Psoas muscle (tissue), 8 donors: ENCODE results near the gene PGBD1. TPM values are rescaled to one million over a fixed set of nuclear protein-coding genes. Genes with fewer than 3 reads are reported as not detected.
"Not testable (repeated sequence)": the region's sequence is repeated elsewhere in the genome, so short reads cannot be mapped to it uniquely, and the experiment has no call there.

Experiments
- ATAC-seq, 4 donors: fragments of 200-7000 bp; cut with Tn5 transposase; one replicate each; pipeline ENCODE4 v1.9.1; 2020; ENCODE audit warnings: moderate library complexity in 3 of 4, mild to moderate bottlenecking in 2 of 4
- DNase-seq, 2 donors: peaks; one replicate each; pipeline ENCODE4 v3.0.0-alpha.2; 2020
- H3K27ac ChIP-seq: fragments of 200-600 bp; one replicate; pipeline ENCODE4 v1.8.0; 2022
- H3K27me3 ChIP-seq, 3 donors: fragments of 200-600 bp in 1 of 3; one replicate each; pipeline versions ENCODE4 v1.6.1 to v1.8.0; 2013 to 2022; ENCODE audit warnings: low read length in 2 of 3, mild to moderate bottlenecking in 2 of 3, moderate library complexity in 1 of 3; ENCODE audit not compliant: insufficient read depth in 3 of 3
- H3K36me3 ChIP-seq, 2 donors: fragments of 200-600 bp in 1 of 2; one replicate each; pipeline versions ENCODE4 v1.6.1 to v1.8.0; 2013 to 2022; ENCODE audit warnings: low read depth in 1 of 2, mild to moderate bottlenecking in 1 of 2, moderate library complexity in 1 of 2; ENCODE audit not compliant: insufficient read depth in 1 of 2
- H3K4me1 ChIP-seq: fragments of 200-600 bp; one replicate; pipeline ENCODE4 v1.8.0; 2022
- H3K4me3 ChIP-seq: fragments of 200-600 bp; one replicate; pipeline ENCODE4 v1.8.0; 2022; ENCODE audit warnings: mild to moderate bottlenecking
- H3K9me3 ChIP-seq: fragments of 200-600 bp; one replicate; pipeline ENCODE4 v1.8.0; 2022
- whole genome bisulfite sequencing, 3 donors: extraction: QIAGEN DNeasy Blood & Tissue Kit; methylation state at CpG; one replicate each; pipeline versions ENCODE4 v1.1.6 to v1.1.7; 2013; 5-methylcytosine and 5-hydroxymethylcytosine counted together
- intact Hi-C, 2 donors: fragments of 100-400 bp; cut with DNase I; formaldehyde crosslinking; loops; one replicate each; pipeline versions ENCODE4 v1.11.0 to v1.14.2; 2022
- polyA plus RNA-seq, 3 donors: library from polyadenylated mRNA; stranded (reverse); fragments of 200-250 nt; gene quantifications; one replicate each; pipeline ENCODE4 v1.2.3, GENCODE V29; 2013
- total RNA-seq, 4 donors: library from RNA; stranded (reverse); fragmentation: NEBNext Ultra II Directional in 2 of 4; extraction: Animal tissue kit (Norgen Biotek cat#: 25700) in 2 of 4; gene quantifications; one replicate each; pipeline versions ENCODE4 v1.2.1 to v1.2.4, GENCODE V29; 2021 to 2023
- TF ChIP-seq, protein P1 (sequence below): fragments of 200-600 bp; IDR thresholded peaks from one replicate; pipeline ENCODE4 v1.8.0; 2022; ENCODE audit warnings: antibody characterized with exemption
- donor health status: healthy with polysubstance abuse.
- donor health status: DM: no; HTN: no; CAD: no; lungs with moderate emphysema.
- donor health status: Bipolar disorder and iron deficiency.
- donor health status: healthy.
- donor health status: DM: yes; HTN: yes; CAD: no.
- donor health status: DM: no; HTN: no; CAD: no.
- donor health status: DM: no; HTN: no; CAD: no.
- donor health status: DM: yes; HTN: yes; CAD: no.

The PGBD1 gene
- total and polyA plus RNA-seq, 7 donors, result 0.62 to 2.6 (median 1.2) TPM

DNA sequence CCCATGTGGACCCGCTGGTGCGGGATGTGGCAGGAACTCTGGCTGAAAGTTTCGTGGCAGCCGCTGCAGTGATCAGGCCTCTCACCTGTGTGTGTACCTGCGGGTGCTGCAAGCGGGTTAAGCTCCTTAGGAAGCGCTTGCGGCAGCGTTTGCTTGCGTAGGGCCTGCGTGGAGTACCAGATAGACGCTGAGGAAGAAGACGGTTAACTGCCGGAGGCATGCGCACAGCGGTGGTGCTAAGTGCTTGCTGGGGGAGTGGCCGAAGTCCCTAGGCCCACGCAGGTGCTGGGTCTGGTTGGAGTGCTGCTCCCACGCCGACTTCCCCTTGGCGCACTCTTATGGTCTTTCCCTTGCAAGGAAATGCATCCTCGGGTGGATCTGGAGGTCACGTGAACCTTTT lies 31.6 kb downstream of the PGBD1 start:
- DNase-seq (no peak), ATAC-seq (no peak)
- H3K4me1 ChIP-seq, result no peaks in the 10 kb centered on the region
- 84 to 90% (median 89%) methylated on average over 23 of the region's 23 CpGs for WGBS, 3 donors
- H3K36me3 ChIP-seq, result no peaks in the 10 kb centered on the region
- intact Hi-C loops, result no loop called here
- no peaks in the 10 kb centered on the region for H3K27me3 ChIP-seq
- H3K4me3 ChIP-seq, result no peak overlapping the region
- H3K9me3 ChIP-seq, result no peaks in the 10 kb centered on the region
- TF ChIP-seq, protein P1, sequence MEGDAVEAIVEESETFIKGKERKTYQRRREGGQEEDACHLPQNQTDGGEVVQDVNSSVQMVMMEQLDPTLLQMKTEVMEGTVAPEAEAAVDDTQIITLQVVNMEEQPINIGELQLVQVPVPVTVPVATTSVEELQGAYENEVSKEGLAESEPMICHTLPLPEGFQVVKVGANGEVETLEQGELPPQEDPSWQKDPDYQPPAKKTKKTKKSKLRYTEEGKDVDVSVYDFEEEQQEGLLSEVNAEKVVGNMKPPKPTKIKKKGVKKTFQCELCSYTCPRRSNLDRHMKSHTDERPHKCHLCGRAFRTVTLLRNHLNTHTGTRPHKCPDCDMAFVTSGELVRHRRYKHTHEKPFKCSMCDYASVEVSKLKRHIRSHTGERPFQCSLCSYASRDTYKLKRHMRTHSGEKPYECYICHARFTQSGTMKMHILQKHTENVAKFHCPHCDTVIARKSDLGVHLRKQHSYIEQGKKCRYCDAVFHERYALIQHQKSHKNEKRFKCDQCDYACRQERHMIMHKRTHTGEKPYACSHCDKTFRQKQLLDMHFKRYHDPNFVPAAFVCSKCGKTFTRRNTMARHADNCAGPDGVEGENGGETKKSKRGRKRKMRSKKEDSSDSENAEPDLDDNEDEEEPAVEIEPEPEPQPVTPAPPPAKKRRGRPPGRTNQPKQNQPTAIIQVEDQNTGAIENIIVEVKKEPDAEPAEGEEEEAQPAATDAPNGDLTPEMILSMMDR, result no peak
- H3K27ac ChIP-seq, result no peak overlapping the region

DNA sequence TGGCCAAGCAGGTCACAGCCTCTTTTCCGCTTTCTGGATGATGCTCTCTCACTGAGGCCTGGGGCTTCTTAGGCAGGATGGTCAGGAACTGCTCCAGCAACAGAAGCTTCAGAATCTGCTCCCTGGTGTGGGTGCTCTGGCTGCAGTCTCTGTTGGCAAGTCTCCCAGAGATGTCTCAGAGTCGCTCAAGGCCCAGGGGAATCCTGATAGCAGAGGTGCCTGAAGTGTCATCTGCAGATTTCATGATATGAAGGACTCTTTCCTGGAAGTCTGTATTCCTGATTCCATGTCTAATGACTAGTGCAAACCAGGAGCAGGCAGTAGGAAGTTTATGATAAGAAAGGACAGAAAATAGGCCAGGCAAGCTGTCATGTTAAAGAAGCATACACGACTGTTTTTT lies 34.3 kb downstream of the PGBD1 start:
- DNase-seq (no peak), ATAC-seq (no peak)
- Histone ChIP-seq H3K36me3 (no peaks in the 10 kb centered on the region), H3K4me1 (no peaks in the 10 kb centered on the region), H3K4me3 (no peak overlapping the region), H3K9me3 (no peaks in the 10 kb centered on the region), H3K27ac (no peak overlapping the region), H3K27me3 (no peaks in the 10 kb centered on the region)
- TF ChIP-seq, protein P1, result no peak
- intact Hi-C loops, result no loop called here
- WGBS, 3 donors, result 68 to 73% (median 69%) methylated on average over 3 of the region's 3 CpGs

DNA sequence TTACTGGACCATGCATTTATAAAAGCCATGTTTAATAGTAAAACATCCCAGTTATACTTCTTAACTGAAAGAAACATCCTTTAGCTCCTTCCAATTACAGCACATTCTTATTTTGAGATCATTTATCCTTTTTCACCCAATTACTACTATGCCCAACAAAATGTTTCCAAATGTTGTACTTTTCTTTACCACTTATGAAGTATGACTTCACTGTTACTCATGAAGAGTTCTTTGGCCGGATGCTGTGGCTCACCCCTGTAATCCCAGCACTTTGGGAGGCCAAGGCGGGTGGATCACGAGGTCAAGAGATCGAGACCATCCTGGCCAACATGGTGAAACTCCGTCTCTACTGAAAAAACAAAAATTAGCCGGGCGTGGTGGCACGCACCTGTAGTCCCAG lies 36.5 kb downstream of the PGBD1 start:
- H3K4me3 ChIP-seq, H3K9me3 ChIP-seq, H3K27ac ChIP-seq, DNase-seq, H3K27me3 ChIP-seq, H3K4me1 ChIP-seq, H3K36me3 ChIP-seq, intact Hi-C loops, ATAC-seq: not testable (repeated sequence)
- 93 to 98% (median 95%) methylated on average over 8 of the region's 8 CpGs for WGBS, 3 donors

DNA sequence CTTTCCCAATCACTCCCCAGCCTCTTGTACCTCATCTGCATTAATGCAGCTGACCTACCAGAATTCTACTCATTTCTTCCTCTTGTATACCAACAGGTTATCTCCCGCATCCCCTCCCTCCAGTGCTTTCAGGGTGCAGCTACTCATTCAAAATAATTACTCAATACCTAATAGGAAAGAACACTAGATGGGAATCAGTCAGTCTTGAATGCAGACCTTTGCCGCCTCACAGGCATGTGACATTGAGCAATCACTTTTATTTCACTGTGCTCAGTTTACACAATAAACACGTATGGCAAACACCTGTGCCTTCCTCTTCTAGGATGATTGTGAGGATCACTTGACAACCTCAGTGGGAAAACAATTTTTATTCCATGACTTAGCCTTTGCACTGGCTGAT lies 41.3 kb downstream of the PGBD1 start:
- intact Hi-C loops, result no loop called here
- WGBS, 3 donors, result 77 to 81% (median 79%) methylated on average over 3 of the region's 3 CpGs
- Histone ChIP-seq H3K27ac (no peak overlapping the region), H3K4me1 (no peaks in the 10 kb centered on the region), H3K9me3 (peaks cover 32% of the 10 kb centered on the region), H3K27me3 (no peaks in the 10 kb centered on the region), H3K4me3 (no peak overlapping the region), H3K36me3 (peaks cover 21 to 33% of the 10 kb centered on the region in 2 donors)
- TF ChIP-seq, protein P1, result no peak
- no peak for ATAC-seq
- no peak for DNase-seq

DNA sequence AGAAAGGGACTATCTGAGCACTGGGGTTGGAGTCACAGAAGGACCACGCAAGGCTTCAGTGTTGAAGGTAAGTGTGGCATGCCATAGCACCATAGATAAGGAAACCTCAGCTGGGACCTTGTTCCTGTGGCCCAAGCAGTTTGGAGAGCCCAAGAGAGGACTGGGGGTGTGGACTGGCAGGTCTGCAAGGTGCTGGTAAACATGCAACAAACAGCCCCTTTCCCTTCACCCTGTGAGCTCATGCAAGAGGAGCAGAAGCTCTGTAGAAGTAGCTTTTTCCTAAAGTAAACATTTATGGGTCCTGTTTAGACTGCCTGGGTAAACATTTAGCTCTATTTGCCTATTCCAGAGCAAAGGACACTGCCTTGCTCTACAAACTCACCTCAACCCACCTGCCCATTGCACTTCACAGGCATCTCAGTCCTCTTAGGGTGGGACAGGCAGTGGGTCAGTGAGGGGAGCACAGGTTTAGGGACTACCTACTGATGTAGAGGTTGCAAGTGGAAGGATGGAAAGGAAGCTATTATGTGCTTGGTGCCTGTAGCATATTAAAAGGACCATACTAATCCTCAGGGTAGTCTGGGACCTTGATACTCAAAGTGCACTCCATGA lies 42.5 kb downstream of the PGBD1 start:
- 97 to 100% (median 97%) methylated on average over 1 of the region's 1 CpG for WGBS, 3 donors
- Histone ChIP-seq H3K4me3 (no peak overlapping the region), H3K27ac (no peak overlapping the region), H3K4me1 (no peaks in the 10 kb centered on the region), H3K9me3 (peaks cover 38% of the 10 kb centered on the region), H3K36me3 (peaks cover 21 to 41% of the 10 kb centered on the region in 2 donors), H3K27me3 (no peaks in the 10 kb centered on the region)
- intact Hi-C loops, result no loop called here
- no peak for ATAC-seq
- TF ChIP-seq, protein P1, result no peak
- no peak for DNase-seq
